ENCODE measurements around the gene CCPG1. TPM values are rescaled to one million over a fixed set of nuclear protein-coding genes. Genes with fewer than 3 reads are reported as not detected.

CCPG1 gene
- total and polyA plus RNA-seq, 5 donors, result 33.6 to 105 (median 75.7) TPM

DNA sequence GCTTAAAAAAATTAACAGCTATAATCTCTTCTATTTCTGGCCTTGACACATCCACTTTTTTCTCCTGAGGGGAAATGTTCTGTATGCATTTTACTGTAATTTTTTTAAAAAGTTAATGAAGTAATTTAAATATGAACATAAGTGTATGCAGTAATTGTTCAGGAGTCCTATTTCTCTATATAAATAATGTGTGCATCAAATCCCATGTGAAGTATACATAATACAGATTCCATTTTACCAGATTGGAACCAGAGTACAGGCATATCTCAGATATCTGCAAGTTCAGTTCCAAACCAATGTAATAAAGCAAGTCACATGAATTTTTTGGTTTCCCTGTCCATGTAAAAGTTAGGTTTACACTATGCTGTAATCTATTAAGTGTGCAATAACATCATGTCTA lies 26.6 kb downstream of the CCPG1 start:
- no peaks in the 10 kb centered on the region for H3K4me1 ChIP-seq (ENCODE audit: control insufficient read depth, insufficient read depth, low read length)
- no peaks in the 10 kb centered on the region for H3K9me3 ChIP-seq (ENCODE audit: control insufficient read depth, low read length)
- DNase-seq, result no peak
- H3K4me3 ChIP-seq (ENCODE audit: low read length), result no peak overlapping the region
- no peaks in the 10 kb centered on the region for H3K27me3 ChIP-seq (ENCODE audit: control insufficient read depth, insufficient read depth)
- no peak for ATAC-seq
- intact Hi-C loops (cut with DNase I), result no loop called here
- H3K27ac ChIP-seq (ENCODE audit: low read length), result no peak overlapping the region

DNA sequence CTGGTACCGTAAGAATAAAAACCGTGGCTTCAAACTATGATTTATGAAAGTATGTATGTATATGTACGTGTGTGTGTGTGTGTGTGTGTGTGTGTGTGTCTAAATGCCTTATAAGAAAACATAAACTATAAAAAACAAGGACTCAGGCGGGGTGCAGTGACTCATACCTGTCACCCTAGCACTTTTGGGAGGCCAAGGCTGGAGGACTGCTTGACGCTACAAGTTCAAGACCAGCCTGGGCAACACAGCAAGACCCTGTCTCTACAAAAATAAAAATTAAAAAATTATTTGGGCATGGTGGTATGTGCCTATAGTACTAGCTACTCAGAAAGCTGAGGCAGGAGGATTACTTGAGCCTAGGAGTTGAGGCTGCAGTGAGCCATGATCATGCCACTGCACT lies 29.1 kb downstream of the CCPG1 start:
- ATAC-seq, result no peak
- WGBS, result 86% methylated on average over 5 of the region's 5 CpGs
- intact Hi-C loops (cut with DNase I), result no loop called here

DNA sequence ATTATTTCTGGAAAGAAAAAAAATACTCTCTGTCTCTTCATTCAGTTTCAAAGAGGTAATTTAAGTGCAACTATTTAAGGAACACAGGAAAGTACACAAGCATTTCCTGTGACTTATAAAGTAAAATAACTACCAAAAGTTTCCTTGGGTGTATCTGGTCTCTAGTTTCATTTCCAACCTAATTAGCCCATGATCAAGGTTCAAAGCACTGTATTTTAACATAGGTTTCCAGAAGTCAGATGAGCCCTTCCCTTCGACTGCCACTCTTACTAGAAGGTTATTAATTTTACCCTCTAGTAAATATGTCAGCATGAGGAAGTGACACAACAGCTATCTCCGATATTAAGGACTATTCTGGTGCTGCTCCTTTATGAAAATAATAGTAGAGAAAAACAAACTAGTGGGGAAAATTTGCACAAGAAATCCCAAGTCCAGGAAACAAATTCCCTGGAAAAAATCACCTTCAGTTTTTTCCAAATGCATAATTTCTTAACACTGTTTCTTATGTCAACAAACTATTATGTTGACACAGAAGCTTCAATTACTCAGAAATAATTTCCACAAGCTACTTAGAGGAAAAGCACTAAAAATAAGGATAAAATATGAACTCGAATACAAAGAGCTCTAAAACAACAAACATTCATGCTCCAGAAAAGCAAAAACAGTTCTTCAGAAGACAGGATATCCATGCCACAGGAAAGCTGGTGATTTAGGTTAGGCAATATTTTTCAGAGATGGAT lies 35.3 kb downstream of the CCPG1 start:
- Histone ChIP-seq H3K27me3 (ENCODE audit: control insufficient read depth, insufficient read depth) (no peaks in the 10 kb centered on the region), H3K27ac (ENCODE audit: low read length) (no peak overlapping the region), H3K4me3 (ENCODE audit: low read length) (no peak overlapping the region), H3K4me1 (ENCODE audit: control insufficient read depth, insufficient read depth, low read length) (no peaks in the 10 kb centered on the region), H3K9me3 (ENCODE audit: control insufficient read depth, low read length) (no peaks in the 10 kb centered on the region)
- ATAC-seq (no peak), DNase-seq (no peak)
- 38% methylated on average over 3 of the region's 3 CpGs for WGBS
- intact Hi-C loops (cut with DNase I), result no loop called here

More for the DNA sequence above, 29.1 kb downstream of the CCPG1 start:
- Histone ChIP-seq H3K27me3 (ENCODE audit: control insufficient read depth, insufficient read depth) (no peaks in the 10 kb centered on the region), H3K9me3 (ENCODE audit: control insufficient read depth, low read length) (no peaks in the 10 kb centered on the region), H3K4me3 (ENCODE audit: low read length) (no peak overlapping the region), H3K27ac (ENCODE audit: low read length) (no peak overlapping the region), H3K4me1 (ENCODE audit: control insufficient read depth, insufficient read depth, low read length) (no peaks in the 10 kb centered on the region)
- DNase-seq, result no peak

DNA sequence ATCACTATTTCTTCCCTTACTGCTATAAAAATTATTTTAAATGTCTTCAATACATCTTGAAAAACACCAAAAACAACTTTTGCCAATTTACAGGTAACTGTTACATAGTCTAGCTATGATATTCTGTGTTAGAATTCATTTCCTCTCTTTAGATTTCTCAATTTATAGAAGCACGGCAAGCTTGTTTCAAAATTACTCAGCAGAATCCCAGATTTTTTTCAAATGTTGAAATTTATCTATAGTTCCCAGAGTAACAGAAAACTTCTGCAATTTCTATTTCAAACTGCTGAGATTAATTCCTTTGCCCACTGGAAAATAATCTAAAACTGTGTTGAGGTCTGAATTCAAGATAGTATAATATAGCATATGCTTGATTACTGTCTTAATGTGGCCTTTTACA lies 41.2 kb downstream of the CCPG1 start:
- intact Hi-C loops (cut with DNase I), result no loop called here
- DNase-seq (no peak), ATAC-seq (no peak)
- WGBS, result 83% methylated on average over 1 of the region's 1 CpG
- Histone ChIP-seq H3K9me3 (ENCODE audit: control insufficient read depth, low read length) (no peaks in the 10 kb centered on the region), H3K4me3 (ENCODE audit: low read length) (no peak overlapping the region), H3K27me3 (ENCODE audit: control insufficient read depth, insufficient read depth) (no peaks in the 10 kb centered on the region), H3K27ac (ENCODE audit: low read length) (no peak overlapping the region), H3K4me1 (ENCODE audit: control insufficient read depth, insufficient read depth, low read length) (no peaks in the 10 kb centered on the region)

DNA sequence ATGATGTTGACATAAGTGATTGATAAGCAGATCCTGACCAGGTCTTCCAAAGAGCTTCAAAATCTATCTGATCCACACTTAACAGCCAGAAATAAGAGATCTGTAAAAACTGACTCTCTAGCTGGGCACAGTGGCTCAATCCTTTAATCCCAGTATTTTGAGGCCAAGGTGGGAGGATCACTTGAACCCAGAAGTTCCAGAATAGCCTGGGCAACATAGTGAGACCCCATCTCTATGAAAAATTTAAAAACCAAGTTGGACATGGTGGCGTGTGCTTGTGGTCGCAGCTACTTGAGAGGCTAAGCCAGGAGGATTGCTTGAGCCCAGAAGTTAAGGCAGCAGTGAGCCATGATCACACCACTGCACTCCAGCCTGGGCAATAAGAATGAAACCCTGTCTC lies 45.5 kb downstream of the CCPG1 start:
- intact Hi-C loops (cut with DNase I), result no loop called here
- DNase-seq (no peak), ATAC-seq (no peak)
- 100% methylated on average over 2 of the region's 2 CpGs for WGBS
- Histone ChIP-seq H3K4me3 (ENCODE audit: low read length) (no peak overlapping the region), H3K9me3 (ENCODE audit: control insufficient read depth, low read length) (no peaks in the 10 kb centered on the region), H3K4me1 (ENCODE audit: control insufficient read depth, insufficient read depth, low read length) (no peaks in the 10 kb centered on the region), H3K27ac (ENCODE audit: low read length) (no peak overlapping the region), H3K27me3 (ENCODE audit: control insufficient read depth, insufficient read depth) (no peaks in the 10 kb centered on the region)

DNA sequence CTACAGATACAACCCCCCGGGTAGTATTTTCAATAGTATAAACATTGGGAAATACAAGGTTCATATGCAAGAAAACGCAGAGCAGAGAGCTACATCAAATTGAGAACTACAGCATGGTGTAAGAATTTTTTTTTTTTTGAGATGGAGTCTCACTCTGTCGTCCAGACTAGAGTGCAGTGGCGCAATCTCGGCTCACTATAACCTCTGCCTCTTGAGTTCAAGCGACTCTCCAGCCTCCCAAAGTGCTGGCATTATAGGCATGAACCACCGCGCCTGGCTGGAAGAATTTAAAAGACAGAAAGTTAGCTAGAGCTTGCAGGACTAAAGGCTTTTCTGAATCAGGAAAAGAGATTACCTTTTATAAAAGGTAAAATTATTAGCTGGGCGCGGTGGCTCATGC lies 47.1 kb downstream of the CCPG1 start:
- no peaks in the 10 kb centered on the region for H3K4me1 ChIP-seq (ENCODE audit: control insufficient read depth, insufficient read depth, low read length)
- DNase-seq (no peak), ATAC-seq (no peak)
- no peak overlapping the region for H3K4me3 ChIP-seq (ENCODE audit: low read length)
- H3K27ac ChIP-seq (ENCODE audit: low read length), result no peak overlapping the region
- no peaks in the 10 kb centered on the region for H3K9me3 ChIP-seq (ENCODE audit: control insufficient read depth, low read length)
- H3K27me3 ChIP-seq (ENCODE audit: control insufficient read depth, insufficient read depth), result no peaks in the 10 kb centered on the region
- WGBS, result 87% methylated on average over 10 of the region's 10 CpGs
- intact Hi-C loops (cut with DNase I), result no loop called here

DNA sequence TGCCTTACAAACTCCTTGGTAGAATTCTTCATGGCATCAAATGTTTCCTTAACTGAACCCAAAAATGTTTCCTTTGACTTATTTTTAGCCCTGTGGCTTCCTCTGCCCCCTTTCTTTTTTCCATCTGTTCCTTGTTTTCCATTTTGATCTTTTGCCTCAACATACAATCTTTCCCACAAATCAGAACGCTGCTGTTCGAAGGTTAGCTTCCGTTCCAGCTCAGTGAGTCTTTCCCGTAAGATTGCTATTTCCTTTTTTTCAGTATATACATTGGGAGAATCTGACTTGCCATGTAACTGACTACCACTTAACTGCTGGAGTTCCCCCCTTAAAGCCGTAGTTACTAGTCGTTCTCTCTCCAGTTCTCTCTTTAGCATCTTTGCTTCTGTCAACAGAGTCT lies 47.9 kb downstream of the CCPG1 start:
- Histone ChIP-seq H3K4me3 (ENCODE audit: low read length) (no peak overlapping the region), H3K27me3 (ENCODE audit: control insufficient read depth, insufficient read depth) (no peaks in the 10 kb centered on the region), H3K4me1 (ENCODE audit: control insufficient read depth, insufficient read depth, low read length) (no peaks in the 10 kb centered on the region), H3K9me3 (ENCODE audit: control insufficient read depth, low read length) (no peaks in the 10 kb centered on the region), H3K27ac (ENCODE audit: low read length) (no peak overlapping the region)
- DNase-seq (no peak), ATAC-seq (no peak)
- intact Hi-C loops (cut with DNase I), result no loop called here
- 58% methylated on average over 6 of the region's 6 CpGs for WGBS

DNA sequence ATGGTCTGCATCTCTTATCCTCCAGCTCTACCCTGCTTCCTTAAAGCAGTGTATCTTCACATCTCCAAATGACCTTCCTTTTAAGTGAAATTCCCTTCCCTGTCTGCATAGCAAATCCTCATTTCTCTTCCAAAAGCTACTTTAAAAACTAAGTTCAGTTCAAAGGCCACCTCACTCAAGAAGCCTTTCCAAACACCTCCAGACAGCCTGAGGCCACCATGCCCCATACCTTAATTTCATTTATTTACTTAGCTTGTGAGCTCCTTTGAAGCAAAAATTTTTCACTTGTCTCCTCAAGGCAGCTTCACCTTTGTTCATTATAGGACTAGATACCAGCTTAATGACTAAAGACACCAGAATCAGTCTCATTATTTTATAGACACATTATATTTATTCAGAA lies 49.7 kb downstream of the CCPG1 start:
- Histone ChIP-seq H3K4me1 (ENCODE audit: control insufficient read depth, insufficient read depth, low read length) (no peaks in the 10 kb centered on the region), H3K27ac (ENCODE audit: low read length) (no peak overlapping the region), H3K4me3 (ENCODE audit: low read length) (no peak overlapping the region), H3K9me3 (ENCODE audit: control insufficient read depth, low read length) (no peaks in the 10 kb centered on the region), H3K27me3 (ENCODE audit: control insufficient read depth, insufficient read depth) (no peaks in the 10 kb centered on the region)
- intact Hi-C loops (cut with DNase I), result no loop called here
- no peak for DNase-seq
- no peak for ATAC-seq

DNA sequence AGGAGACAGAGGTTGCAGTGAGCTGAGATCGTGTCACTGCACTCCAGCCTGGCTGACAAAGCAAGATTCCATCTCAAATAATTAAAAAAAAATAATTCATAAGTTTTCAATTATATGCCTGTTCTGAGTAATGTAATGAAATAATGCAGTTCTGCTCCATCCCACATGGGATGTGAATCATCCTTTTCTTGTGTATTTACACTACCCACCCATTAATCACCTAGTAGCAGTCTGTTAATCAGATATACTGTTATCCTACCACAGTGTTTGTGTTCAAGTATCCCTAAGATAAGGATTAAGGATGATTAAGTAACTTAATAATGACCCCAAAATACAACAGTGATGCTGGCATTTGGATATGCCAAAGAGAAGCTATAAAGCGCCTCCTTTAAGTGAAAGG lies 50.4 kb downstream of the CCPG1 start:
- Histone ChIP-seq H3K9me3 (ENCODE audit: control insufficient read depth, low read length) (no peaks in the 10 kb centered on the region), H3K4me3 (ENCODE audit: low read length) (no peak overlapping the region), H3K27ac (ENCODE audit: low read length) (no peak overlapping the region), H3K27me3 (ENCODE audit: control insufficient read depth, insufficient read depth) (no peaks in the 10 kb centered on the region), H3K4me1 (ENCODE audit: control insufficient read depth, insufficient read depth, low read length) (no peaks in the 10 kb centered on the region)
- WGBS, result 91% methylated on average over 2 of the region's 2 CpGs
- intact Hi-C loops (cut with DNase I), result no loop called here
- DNase-seq, result no peak
- ATAC-seq, result no peak

DNA sequence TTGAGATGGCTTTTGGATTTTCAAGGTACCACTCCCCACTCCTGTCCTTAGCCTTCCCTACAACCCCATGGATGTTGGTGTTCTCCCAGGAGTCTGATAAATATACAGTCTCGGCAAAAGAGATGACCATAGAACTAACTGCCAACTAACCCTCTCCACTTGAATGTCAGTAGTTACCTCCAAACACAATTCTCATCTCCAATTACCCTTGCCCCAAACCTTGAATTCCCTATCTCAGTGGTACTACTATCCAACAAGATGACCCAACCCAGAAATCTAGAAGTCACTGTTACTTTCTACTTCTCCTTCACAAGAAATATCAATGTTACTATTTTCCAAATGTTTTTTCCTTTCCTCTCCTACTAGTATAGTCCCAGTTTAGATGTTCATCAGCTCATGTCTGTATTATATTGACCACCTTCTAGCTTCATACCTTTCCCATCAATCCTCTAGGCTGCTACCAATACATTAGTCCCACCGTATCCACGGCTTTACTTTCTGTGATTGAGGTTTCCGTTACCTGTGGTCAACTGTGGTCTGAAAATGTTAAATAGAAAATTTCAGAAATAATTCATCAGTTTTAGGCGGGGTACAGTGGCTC lies 51.1 kb downstream of the CCPG1 start:
- ATAC-seq, result no peak
- no peak overlapping the region for H3K4me3 ChIP-seq (ENCODE audit: low read length)
- H3K9me3 ChIP-seq (ENCODE audit: control insufficient read depth, low read length), result no peaks in the 10 kb centered on the region
- no peaks in the 10 kb centered on the region for H3K4me1 ChIP-seq (ENCODE audit: control insufficient read depth, insufficient read depth, low read length)
- H3K27ac ChIP-seq (ENCODE audit: low read length), result no peak overlapping the region
- WGBS, result over 99% methylated on average over 5 of the region's 5 CpGs
- no peak for DNase-seq
- H3K27me3 ChIP-seq (ENCODE audit: control insufficient read depth, insufficient read depth), result no peaks in the 10 kb centered on the region
- intact Hi-C loops (cut with DNase I), result no loop called here

DNA sequence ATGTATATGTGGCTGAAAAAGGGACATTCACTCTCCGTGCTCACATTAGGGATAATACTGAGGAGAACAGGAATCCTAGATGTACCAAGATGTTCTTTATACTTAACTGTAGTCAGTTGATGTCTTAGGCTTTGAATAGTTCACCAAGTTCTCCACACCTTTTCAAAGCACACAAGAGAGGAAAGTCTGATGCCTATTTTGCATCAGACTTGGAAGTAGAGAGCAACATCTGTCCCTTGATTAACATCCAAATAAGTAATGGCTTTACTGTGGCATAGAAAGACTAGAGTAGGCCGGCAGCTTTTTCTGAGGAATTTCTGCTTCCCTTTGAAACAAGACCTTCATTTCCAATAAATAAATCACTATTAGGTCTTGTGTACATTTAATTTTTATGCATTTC lies 55.1 kb downstream of the CCPG1 start:
- H3K27ac ChIP-seq (ENCODE audit: low read length), result no peak overlapping the region
- no peaks in the 10 kb centered on the region for H3K27me3 ChIP-seq (ENCODE audit: control insufficient read depth, insufficient read depth)
- H3K4me1 ChIP-seq (ENCODE audit: control insufficient read depth, insufficient read depth, low read length), result no peaks in the 10 kb centered on the region
- intact Hi-C loops (cut with DNase I), result no loop called here
- no peak for DNase-seq
- H3K4me3 ChIP-seq (ENCODE audit: low read length), result no peak overlapping the region
- ATAC-seq, result no peak
- 82% methylated on average over 2 of the region's 2 CpGs for WGBS
- no peaks in the 10 kb centered on the region for H3K9me3 ChIP-seq (ENCODE audit: control insufficient read depth, low read length)

DNA sequence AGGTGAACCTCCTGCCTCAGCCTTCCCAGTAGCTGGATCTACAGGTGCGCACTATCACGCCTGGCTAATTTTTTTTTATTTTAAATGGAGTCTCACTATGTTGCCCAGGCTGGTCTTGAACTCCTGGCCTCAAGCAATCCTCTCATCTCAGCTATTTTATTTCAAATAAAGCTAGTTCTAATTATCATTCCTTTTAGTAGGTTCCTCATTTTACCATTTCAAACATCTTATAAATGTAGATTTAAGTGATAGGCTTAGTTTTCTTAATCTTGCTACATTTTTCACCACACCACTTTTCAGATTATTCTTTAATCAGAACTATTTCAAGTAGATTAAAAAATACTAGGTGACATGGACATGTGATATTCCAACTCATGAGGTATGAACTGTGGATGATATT lies 58.9 kb downstream of the CCPG1 start:
- no peak overlapping the region for H3K27ac ChIP-seq (ENCODE audit: low read length)
- no peak overlapping the region for H3K4me3 ChIP-seq (ENCODE audit: low read length)
- no peak for ATAC-seq
- no peaks in the 10 kb centered on the region for H3K9me3 ChIP-seq (ENCODE audit: control insufficient read depth, low read length)
- H3K27me3 ChIP-seq (ENCODE audit: control insufficient read depth, insufficient read depth), result no peaks in the 10 kb centered on the region
- no peak for DNase-seq
- 100% methylated on average over 2 of the region's 2 CpGs for WGBS
- H3K4me1 ChIP-seq (ENCODE audit: control insufficient read depth, insufficient read depth, low read length), result no peaks in the 10 kb centered on the region
- intact Hi-C loops (cut with DNase I), result no loop called here
